HG03175 (cell line): ENCODE measurements around the gene IQSEC3.
"Not testable (repeated sequence)": the region's sequence is repeated elsewhere in the genome, so short reads cannot be mapped to it uniquely, and the experiment has no call there.

ENCODE experiments used
- ATAC-seq: cut with Tn5 transposase; IDR thresholded peaks from one replicate; pipeline ENCODE4 v1.9.1; 2021; ENCODE audit warnings: mild to moderate bottlenecking, moderate library complexity; ENCODE audit not compliant: unreplicated experiment

Gene IQSEC3

GRCh38 chr12:133616-134232 lies 67.2 kb downstream of the IQSEC3 start:
- not testable (repeated sequence) for ATAC-seq

GRCh38 chr12:135138-135537 lies 68.6 kb downstream of the IQSEC3 start:
- no peak for ATAC-seq

DNA sequence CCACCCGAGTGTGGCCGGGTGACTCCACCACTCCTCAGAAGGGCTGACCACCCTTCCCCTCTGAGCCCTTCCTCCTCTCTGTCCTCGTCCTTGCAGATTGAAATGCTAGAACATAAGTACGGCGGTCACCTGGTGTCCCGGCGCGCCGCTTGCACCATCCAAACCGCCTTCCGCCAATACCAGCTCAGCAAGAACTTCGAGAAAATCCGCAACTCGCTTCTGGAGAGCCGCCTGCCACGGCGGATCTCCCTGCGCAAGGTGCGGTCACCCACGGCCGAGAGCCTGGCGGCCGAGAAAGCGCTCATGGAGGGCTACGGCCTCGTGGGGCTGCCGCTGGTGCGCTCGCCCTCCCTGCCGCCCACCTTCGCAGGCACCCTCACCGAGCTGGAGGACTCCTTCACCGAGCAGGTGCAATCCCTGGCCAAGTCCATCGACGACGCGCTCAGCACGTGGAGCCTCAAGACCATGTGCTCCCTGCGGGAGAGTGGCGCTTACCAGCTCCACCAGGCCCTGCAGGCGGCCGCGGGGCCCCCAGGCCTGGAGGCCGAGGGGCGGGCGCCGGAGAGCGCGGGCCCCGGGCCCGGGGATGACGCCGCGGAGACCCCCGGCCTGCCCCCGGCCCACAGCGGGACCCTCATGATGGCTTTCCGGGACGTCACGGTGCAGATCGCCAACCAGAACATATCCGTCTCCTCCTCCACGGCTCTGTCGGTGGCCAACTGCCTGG lies 71.8 kb downstream of the IQSEC3 start:
- no peak for ATAC-seq

GRCh38 chr12:138898-139534 lies 72.4 kb downstream of the IQSEC3 start:
- ATAC-seq, result no peak

GRCh38 chr12:139585-139984 lies 73.0 kb downstream of the IQSEC3 start:
- no peak for ATAC-seq

- no peak for ATAC-seq
Measured at GRCh38 chr12:140162-140561, 73.6 kb downstream of the IQSEC3 start.

DNA sequence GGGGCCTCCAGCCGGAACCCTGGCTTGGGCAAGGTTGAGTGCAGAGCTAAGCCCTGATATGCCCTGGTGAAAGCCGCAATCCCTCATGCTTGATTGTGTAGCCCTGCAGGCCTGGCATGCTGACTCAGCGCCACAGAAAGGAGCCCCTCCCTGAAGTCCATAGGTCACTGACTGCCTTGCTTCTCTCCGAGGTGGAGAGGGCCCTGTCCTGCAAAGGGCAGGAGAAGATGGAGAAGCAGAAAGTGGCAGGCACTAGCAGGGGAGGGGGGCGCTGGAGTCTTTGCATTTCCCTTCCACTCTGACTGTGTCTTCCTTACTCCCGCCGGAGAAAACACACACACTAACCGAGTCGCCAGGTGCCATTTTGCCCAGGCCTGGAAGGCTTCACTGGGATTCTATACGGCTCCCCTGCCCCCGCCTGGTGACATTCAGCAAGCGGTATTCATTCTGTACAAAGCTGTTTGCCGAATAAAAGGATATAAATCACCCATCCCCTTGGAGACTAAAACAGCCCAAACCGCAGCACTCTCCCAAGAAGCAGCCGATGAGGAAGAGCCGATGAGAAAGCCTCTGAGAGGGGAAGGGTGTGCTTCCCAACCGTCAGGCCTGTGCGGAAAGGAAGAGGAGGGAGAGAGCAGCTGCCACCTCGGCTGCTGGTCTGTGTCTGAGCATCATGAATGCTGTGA lies 77.5 kb downstream of the IQSEC3 start:
- ATAC-seq, result no peak

DNA sequence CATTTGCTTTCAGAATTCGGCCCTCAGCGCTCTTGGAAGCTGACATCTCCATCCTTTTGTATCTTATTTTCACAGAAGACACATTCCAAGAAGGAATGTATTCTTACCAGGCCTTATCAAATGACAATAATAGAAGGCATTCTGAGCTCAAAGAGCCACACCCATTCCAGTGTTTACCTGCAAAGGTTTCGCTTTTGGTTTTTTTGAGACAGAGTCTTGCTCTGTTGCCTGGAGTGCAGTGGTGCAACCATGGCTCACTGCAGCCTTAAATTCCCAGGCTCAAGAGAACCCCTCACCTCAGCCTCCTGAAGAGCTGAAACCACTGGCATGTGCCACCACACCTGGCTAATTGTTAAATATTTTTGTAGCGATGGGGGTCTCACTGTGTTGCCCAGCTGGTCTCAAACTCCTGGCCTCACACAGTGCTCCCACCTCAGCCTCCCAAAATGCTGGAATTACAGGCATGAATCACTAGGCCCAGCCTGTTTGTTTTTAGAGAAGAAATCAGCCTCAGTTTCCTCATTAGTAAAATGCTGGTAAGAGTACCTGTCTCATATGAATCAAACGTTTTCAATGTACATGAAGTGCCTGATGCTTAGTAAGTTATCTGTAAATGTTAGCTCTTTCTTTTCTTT lies 78.2 kb downstream of the IQSEC3 start:
- ATAC-seq, result no peak

DNA sequence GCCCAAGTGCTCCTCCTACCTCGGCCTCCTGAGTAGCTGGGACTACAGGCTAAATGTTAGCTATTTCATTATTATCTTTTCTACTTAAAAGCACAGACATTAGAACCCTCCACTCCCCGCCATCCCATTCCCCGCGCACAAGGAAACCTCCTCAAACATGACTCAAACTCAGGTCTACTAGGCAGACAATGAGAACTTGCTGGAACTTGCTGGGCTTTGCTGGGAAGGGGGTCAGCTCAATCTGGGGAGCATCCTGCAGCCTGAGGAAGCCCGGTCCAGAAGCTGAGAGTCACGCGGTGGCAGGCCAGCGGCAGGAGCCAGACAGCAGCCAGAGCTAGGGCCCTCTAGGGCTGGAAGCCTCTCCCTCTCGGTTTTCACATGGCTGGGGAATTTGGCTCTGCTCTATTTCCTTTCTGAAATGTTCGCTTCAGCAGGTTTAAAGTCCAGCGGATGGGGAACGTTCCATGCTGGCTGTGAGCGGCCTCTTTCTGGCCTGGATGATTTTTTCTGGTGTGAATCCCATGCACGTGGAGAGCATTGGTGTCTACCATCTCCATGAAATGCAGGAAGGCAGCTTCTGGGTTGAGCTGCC lies 78.9 kb downstream of the IQSEC3 start:
- no peak for ATAC-seq

- ATAC-seq, result no peak
Measured at GRCh38 chr12:147242-147641, 80.7 kb downstream of the IQSEC3 start.

DNA sequence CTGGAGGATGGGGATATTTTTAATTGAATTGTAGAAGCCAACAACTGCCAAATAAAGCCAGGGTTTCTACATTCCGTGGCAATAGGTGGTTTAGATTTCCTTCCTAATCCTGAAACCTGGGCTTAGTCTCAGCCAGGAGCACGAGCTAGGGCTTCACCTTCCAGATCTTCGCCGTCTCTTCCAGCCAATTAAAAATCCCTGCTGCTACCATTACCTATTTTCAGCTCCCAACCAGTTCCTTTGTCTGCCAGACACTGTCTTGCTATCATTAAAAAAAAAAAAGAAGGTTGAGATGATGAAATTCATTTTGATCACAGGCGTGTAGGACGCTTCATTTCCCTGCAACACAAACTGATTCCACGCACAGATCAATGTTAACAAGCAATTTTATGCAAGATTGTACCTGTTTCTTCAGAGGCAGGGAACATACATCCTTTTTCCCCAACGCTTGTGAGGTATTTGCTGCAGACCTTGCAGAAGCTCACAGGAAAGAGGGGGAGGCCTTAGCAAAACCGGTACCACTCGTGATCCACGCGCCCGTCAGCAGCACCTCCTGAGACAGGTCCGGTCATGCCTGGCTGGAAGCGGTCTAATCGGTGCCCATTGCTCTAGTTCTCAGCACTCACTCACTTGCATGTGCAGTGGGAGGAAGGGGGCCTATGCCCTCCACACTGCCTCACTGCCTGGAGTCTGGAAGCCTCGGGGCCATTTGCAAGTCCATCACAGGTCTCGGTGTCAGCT lies 82.3 kb downstream of the IQSEC3 start:
- ATAC-seq, result no peak

GRCh38 chr12:151579-151978 lies 85.0 kb downstream of the IQSEC3 start:
- ATAC-seq, result no peak

GRCh38 chr12:152440-152839 lies 85.9 kb downstream of the IQSEC3 start:
- no peak for ATAC-seq

DNA sequence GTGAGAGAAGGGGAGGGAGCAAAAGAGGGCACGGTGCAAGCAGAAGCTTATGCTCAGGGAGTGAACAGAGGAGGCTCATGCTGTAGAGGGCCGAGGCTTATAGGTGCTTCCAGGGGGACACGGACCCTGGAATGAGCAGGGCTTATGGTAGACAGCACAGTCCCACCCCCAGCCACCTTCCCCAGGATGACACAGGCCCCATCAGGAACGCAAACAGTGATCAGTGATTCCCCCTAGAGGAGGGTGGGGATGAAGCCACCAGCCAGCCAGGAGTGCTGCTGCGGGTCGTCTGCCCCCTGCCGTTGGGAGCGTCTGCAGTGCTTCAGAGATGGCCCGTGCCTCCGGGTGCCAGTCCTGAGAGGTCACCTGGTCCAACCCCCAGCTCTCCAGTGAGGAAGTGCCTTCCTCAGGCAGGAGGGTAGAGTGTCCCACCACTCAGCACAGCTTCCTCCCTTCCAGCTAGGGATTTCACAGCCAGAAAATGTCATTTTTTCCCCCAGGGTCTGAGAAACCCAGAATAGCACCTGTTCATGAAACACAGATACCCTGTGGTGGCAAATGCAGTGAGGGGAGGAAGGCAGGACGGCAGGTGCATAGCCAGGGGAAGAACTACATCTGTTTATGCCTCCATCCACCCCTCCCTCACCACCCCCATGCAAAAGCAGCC lies 86.6 kb downstream of the IQSEC3 start:
- peak; percentile 68 for ATAC-seq

- ATAC-seq, result no peak
Measured at GRCh38 chr12:154058-154457, 87.5 kb downstream of the IQSEC3 start.

- no peak for ATAC-seq
Measured at GRCh38 chr12:155006-155405, 88.4 kb downstream of the IQSEC3 start.

DNA sequence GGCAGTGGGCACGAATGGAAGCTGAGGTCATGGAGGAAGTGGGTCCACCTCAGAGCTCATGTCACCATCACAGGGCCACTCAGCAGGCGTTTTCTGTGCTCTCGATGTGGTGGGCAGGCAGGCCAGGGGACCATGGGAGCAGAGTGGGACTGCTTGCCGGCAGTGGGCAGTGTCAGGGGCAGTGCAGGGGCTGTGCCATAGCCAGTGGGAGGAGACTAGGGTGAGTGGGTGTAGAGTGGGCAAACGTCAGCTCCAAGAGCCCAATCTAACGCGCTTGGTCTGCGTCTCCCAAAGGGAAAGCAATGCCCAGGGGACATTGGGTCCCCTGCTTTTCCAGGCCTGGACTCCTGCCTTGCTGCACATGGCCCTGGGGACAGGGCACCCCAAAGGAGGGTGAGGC lies 89.1 kb downstream of the IQSEC3 start:
- ATAC-seq, result no peak

- no peak for ATAC-seq
Measured at GRCh38 chr12:156945-157344, 90.4 kb downstream of the IQSEC3 start.

GRCh38 chr12:157644-158043 lies 91.1 kb downstream of the IQSEC3 start:
- no peak for ATAC-seq
